T-helper 2 cell treated with Interferon-gamma antibody and Interleukin-4, amounts not matched to agents 100 ng/mL and 5 ng/mL, for 36 hours (primary cell): ENCODE results near the gene EDN3. TPM values are rescaled to one million over a fixed set of nuclear protein-coding genes. Genes with fewer than 3 reads are reported as not detected.

ENCODE experiments used
- intact Hi-C: fragments of 100-400 bp; cut with micrococcal nuclease; formaldehyde crosslinking; loops from one replicate; pipeline ENCODE4 v1.15.1; 2023
- total RNA-seq: library from RNA; stranded (reverse); gene quantifications from 2 replicates; pipeline ENCODE4 v1.2.3, GENCODE V29; 2022

Gene EDN3
- total RNA-seq, 1 donor from 2014 or later = 0.09 TPM

GRCh38 chr20:59307270-59307669, 6.9 kb downstream of the EDN3 start:
- intact Hi-C loops = no loop called here

GRCh38 chr20:59308493-59309201, 8.2 kb downstream of the EDN3 start:
- intact Hi-C loops = no loop called here

DNA sequence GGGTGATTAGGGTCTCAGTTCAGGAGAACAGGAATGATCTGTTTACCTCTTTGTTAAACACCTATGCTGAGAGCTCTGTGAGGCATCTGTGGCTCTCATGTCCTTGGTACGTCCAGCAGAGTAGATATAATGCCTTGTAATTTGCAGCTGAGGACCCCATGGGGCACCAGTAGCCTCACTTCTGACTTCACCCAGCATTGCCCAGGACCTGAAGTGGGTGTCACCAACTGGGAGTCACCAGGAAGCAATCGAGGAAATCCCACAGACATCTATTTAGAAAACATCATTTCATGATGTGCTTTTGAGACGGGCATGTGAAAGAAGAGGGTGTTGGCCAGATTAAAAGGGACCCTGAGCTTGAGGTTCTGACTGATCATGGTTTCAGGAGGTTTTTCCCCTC, 8.8 kb downstream of the EDN3 start:
- intact Hi-C loops = no loop called here

GRCh38 chr20:59314997-59315396, 14.6 kb downstream of the EDN3 start:
- intact Hi-C loops = no loop called here

GRCh38 chr20:59316911-59317731, 16.7 kb downstream of the EDN3 start:
- intact Hi-C loops = no loop called here

DNA sequence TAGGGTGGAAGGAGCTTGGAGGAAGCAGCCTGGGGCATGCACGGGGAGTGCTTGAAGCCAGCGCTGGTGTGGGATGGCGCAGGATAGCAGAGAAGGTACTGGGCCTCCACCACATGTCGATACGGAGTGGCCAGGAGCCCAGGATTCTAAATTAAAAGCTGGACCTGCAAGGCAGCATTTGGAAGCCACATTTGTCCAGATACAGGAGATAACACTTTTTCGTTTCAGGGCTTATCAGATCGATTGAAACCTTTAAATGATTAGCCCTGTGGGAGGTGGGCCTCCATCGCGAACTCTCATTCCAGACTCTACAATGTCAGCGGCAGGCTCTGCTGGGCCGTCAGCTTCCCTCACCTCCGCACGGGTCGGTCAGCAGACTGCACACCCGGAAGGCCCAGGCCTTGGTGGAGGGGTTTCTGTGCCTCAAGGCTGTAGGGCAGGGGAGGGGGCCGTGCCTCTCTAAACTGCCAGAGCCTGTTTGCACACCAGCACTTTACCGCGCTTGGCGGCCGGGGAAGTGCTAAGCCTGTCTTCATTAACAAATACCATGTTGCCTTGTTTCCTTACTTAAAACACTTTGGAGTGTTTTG, 17.9 kb downstream of the EDN3 start:
- intact Hi-C loops = no loop called here

- intact Hi-C loops = no loop called here
Observed at GRCh38 chr20:59318803-59319202, 18.4 kb downstream of the EDN3 start.

DNA sequence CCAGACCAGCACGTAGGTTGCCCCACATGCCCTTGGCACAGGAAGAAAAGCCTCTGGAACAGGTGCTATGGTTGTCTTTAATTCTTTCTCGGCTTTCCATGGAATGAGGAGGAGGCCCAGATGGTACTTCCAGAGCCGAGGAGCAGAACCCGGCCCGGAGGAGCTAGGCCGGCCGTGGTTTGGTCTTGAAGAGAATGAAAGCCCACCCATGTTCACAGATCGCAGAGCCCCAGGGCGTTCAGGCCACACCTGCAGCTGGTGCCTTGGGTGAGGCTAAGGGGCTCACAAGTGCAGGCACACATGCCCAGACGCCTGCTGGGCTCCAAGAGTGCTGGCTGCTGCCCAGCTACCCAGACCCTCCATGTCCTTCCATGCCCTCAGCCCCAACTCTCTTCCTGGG, 20.0 kb downstream of the EDN3 start:
- intact Hi-C loops = no loop called here

DNA sequence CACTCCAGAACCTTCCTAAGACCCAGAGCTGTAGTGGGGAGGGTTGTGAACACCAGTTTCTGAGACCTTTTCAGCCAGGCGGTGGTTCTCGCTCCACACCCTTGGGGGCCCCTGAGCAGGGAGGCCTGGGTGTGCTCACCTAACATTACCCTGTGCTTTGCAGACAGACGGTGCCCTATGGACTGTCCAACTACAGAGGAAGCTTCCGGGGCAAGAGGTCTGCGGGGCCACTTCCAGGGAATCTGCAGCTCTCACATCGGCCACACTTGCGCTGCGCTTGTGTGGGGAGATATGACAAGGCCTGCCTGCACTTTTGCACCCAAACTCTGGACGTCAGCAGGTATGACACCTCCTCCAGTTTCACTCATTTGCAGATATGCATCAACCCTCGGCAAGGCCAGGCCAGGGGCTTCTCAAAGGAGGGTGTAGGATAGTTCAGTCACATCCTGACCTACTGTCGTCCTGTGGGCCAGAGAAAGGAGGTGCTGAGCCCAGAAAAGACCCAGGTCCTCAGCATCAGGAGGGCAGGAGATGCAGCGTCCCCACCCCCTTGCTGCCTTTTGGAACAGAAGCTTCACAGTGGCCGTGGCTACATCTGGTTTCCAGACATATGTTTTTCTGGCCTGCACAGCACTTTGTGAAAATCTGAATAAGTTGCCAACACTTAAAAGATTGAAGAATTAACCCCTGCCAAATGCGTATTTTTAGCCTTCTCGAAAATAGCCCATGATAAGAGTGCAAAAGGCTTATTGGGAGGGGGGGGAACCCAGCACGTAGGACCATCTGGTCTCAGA, 20.6 kb downstream of the EDN3 start:
- intact Hi-C loops = no loop called here

GRCh38 chr20:59322081-59322480, 21.7 kb downstream of the EDN3 start:
- intact Hi-C loops = no loop called here

DNA sequence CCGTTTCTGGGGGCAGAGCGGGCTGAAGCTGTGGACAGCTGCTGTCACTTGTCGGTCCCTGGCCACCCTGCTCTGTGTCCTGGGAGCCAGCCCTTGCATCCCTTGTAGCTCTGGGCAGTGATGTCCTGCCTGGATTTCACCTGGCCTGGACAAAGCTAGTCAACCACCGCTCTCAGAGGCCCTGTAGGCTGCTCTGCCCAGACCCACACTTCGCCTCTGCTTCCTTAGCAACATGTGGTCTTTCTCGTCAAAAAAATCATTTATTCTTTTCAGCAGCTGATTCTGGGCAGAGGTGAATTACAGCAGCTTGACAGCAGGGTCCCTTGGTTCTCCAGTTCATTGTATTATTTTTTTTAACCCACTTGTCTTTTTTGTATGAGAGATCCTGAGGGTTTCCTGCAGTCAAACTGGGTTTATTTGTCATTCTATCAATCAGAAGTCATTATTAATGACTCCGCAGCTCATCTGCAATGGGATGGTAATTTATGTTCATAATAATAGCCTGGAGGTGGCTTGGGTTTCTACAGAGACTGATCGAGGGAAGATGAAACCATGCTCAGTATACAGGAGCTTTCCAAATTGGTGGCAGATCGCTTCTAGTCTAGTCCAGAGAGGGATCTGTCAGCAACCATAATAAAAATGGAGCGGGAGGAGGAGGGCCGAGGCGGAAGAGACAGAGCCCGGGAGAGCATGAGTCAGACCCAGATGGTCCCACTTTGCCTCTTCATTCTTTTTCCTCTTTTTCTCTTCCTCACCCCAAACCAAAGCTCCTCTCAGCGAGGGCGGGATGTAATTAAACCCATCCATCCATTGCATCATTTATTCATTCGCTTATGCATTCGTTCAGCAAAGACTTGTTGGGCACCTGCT, 22.4 kb downstream of the EDN3 start:
- intact Hi-C loops = no loop called here

GRCh38 chr20:59323731-59324130, 23.3 kb downstream of the EDN3 start:
- intact Hi-C loops = no loop called here

DNA sequence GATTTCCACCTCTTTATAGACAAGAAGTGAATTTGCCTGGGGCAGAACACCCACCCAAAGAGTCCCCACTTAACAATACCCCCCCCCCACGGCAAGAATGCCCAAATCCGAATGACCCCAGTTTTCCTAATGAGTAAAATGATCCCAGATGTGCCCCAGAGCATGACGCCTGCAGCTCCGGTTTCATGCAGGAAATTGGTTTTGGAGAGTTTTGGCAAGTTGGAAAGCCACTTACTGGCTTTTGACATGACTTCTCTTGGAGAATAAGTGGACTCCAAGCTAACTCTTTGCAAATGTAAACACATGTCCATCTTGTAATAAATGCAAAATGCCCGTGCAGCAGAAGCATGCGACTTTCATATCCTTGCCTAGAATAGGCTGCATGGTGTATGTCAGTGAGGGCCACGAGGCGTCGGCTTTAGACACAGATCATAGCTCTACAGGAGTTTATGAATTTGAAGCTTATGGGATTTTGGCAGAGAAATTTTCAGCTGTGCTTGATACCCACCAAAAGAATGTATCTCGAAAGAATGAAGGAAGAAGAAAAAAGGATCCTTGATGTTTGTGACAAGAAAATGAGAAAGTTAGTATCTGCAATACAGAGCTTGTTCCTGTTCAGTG, 24.2 kb downstream of the EDN3 start:
- intact Hi-C loops = no loop called here

- intact Hi-C loops = no loop called here
Observed at GRCh38 chr20:59325142-59325523, 24.7 kb downstream of the EDN3 start.

GRCh38 chr20:59326188-59326587, 25.8 kb downstream of the EDN3 start:
- intact Hi-C loops = no loop called here

DNA sequence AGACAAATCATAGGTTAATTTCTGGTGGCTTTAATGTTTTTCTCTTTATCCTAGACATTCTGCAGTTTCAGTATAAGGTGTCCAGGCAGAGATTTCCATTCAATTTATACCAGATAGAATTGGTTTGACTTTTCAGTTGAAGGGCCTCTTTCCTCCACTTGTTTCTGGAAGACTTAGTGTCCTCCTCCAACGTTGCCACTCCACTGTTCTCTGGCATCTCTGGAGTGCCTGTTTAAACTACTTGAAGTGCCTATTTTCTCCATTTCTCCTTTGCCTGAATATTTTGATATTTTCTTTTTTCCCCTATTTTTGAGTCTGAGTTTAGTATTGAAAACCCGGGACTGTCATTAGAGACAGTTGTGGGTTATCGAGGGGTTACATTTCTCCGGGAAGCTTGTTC, 27.7 kb downstream of the EDN3 start:
- intact Hi-C loops = no loop called here

GRCh38 chr20:59331721-59332329, 31.4 kb downstream of the EDN3 start:
- intact Hi-C loops = no loop called here

- intact Hi-C loops = no loop called here
Observed at GRCh38 chr20:59333260-59333845, 32.9 kb downstream of the EDN3 start.

GRCh38 chr20:59333951-59334350, 33.5 kb downstream of the EDN3 start:
- intact Hi-C loops = no loop called here
